ENCODE measurements around the gene TBC1D7.

- TF ChIP-seq CTCF (IDR thresholded peaks at IDR 0.05; ENCODE audit: low read depth, low read length, poor library complexity, severe bottlenecking): no peak
- no peak for TF ChIP-seq EZH2phosphoT487 (IDR thresholded peaks at IDR 0.05; ENCODE audit: borderline replicate concordance, low read length)
These were observed 28.9 kb downstream of the TBC1D7 start for GRCh38 chr6:13299403-13299821.

Data from DOHH2 (cell line).